Ureter (tissue), 1 donor: ENCODE measurements around the gene IRF4. TPM values are rescaled to one million over a fixed set of nuclear protein-coding genes. Genes with fewer than 3 reads are reported as not detected.

Source experiments
- DNase-seq: peaks from one replicate; pipeline ENCODE4 v3.0.0-alpha.2; 2020; ENCODE audit warnings: low spot score
- total RNA-seq: library from RNA; stranded (reverse); gene quantifications from one replicate; pipeline ENCODE4 v1.2.4, GENCODE V29; 2023
- donor health status: DM: yes; HTN: yes; CAD: no.

IRF4 gene
- 12.1 TPM for total RNA-seq

- peak; percentile 45 for DNase-seq
These were observed at the start of gene IRF4 for GRCh38 chr6:391559-392440. Gene IRF4 (plus strand): TSS chr6:391752. CDS start chr6:393153, 1,401 bp downstream.

DNA sequence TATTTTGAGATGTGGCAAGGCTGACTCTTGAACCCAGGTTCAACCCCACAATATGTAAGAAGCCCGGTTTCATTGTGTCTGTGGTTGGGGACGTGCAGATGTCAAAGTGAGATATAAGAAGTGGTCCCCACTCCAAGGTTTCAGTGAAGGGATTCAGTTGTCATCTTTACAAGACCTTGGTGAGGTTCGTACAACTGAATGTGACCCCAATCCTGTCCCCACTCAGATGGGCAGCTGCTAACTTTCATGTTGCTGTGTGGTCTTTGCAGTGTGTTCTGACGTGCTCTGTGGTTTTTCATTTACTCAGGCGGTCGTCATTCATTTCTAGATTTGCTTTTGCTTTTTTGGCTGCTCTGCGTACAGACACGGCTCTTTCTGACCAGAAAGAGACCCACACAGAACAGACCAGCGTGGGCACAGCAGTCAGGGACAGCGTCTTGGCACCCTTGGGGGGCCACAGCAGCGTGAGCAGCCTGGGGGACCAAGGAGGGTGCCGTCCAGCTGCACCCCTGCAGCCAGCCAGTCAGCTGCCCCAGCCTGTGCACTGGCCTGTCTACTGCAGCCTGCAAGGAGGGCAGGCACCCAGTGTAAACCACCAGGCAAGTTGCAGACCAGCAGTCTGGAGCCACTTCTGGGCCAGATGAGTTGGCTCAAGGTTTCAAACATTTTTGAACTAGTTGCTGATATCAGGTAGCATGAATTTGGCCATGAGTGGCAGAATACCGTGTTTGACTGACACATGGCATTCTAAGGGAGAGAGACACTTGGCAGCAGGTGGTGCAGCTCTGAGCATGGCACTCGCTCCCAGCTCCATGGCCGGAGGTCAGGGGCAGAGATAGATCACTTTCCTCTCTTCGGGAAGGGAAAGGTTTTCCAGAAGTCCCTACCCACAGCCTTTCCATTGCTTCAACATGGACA lies 49.4 kb upstream of the IRF4 start:
- no peak for DNase-seq

DNA sequence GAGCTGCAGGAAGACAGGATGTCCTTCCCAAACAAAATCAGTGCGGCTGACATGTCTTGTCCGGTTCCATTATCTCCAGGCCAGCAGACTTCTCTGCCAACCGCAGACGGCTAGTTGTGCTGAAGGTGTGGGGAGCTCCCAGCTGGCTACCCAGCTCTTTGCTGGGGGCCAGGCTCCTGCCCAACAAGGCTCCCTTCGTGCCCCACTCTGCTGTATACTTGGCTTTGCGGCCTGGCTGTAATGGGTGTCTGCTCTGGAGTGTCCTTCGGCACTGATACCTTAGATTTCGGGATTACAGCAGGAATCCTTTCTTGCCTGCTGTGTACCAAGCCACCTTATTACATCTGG lies 48.7 kb upstream of the IRF4 start:
- no peak for DNase-seq

DNA sequence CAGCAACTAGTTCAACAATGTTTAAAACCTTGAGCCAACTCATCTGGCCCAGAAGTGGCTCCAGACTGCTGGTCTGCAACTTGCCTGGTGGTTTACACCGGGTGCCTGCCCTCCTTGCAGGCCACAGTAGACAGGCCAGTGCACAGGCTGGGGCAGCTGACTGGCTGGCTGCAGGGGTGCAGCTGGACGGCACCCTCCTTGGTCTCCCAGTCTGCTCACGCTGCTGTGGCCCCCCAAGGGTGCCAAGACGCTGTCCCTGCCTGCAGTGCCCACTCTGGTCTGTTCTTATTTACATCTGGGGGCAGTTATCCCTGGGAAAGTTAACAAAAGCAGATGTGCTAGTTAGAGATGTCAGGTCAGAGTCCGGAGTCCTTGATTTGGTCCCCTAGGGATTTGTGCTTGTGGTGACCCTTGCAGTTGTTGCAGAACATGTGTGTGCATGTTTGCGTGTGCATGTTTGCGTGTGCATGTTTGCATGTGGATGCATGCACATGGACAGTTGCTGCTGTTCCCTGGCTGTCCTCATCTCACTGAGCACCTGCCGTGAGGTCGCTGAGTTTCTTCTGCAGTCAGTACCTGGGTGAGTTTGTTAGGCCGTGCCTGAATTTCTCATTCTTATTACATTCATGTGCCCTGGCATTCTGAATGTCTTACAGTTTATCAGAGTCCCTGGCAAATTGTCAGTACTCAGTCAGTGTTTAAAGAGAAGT lies 48.2 kb upstream of the IRF4 start:
- no peak for DNase-seq

DNA sequence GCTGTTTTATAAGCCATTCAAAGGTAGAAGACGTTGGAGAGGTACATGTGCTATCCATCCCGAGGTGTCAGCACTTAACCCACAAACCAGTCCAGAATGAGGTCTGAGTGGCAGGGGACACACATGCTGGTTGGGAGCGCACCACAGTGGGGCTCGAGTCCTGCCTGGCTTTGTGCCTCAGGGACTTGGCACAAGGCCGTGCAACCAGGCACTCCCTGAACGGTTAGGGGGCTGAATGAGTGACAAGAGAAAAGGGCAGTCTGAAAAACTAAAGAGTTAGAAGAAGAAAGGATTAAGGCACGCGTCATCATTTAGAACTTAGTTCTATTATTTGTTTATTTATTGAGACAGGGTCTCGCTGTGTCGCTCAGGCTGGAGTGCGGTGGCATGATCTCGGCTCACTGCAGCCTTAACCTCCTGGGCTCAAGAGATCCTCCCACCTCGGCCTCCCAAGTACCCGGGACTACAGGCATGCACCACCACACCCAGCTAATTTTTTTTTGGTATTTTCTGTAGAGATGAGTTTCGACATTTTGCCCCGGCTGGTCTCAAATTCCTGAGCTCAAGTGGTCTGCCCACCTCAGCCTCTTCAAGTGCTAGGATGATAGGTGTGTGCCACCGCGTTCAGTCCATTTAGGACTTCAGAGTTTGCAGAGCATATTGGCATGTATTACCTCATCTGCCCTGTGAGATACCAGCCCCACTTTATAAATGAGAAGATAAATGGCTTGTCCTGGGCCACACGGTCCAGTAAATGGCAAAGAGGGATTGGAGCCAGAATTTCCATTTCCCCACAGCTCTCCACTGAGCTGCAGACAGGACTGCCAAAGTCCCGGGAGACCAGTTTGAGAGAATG lies 47.4 kb upstream of the IRF4 start:
- DNase-seq, result no peak

GRCh38 chr6:344816-345340 lies 46.7 kb upstream of the IRF4 start:
- no peak for DNase-seq

DNA sequence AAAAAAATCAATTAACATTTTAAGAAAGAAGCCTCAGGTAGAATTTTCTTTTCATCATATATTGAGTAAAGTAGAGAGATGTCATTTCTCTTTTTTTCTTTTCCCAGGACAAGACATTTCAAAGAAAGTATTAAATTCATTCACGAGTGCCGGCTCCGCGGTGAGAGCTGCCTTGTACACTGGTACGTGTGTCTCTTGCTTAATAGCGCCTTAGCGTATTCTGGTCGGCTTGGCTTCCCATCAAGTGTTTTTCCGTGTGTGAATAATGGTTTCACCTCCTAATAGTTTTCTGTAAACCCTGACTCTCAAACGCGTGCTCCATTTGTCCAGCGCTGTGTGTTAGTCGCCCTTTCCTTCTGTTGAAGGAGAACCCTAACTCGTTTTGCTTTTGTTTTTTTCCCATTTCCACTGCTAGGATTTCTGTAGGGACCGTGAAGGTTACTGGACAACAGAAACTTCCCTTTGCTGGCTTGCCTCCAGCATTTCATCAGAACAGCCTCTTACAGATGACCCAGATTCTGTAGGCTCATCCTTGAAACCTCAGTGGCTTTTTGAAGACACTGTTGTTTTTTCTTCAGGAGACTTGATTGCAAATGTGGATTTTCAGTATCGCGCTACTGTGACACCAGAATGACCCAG lies 45.7 kb upstream of the IRF4 start:
- DNase-seq, result no peak

- DNase-seq, result no peak
These were observed 45.0 kb upstream of the IRF4 start for GRCh38 chr6:346386-347030.

GRCh38 chr6:347232-347631 lies 44.3 kb upstream of the IRF4 start:
- no peak for DNase-seq

DNA sequence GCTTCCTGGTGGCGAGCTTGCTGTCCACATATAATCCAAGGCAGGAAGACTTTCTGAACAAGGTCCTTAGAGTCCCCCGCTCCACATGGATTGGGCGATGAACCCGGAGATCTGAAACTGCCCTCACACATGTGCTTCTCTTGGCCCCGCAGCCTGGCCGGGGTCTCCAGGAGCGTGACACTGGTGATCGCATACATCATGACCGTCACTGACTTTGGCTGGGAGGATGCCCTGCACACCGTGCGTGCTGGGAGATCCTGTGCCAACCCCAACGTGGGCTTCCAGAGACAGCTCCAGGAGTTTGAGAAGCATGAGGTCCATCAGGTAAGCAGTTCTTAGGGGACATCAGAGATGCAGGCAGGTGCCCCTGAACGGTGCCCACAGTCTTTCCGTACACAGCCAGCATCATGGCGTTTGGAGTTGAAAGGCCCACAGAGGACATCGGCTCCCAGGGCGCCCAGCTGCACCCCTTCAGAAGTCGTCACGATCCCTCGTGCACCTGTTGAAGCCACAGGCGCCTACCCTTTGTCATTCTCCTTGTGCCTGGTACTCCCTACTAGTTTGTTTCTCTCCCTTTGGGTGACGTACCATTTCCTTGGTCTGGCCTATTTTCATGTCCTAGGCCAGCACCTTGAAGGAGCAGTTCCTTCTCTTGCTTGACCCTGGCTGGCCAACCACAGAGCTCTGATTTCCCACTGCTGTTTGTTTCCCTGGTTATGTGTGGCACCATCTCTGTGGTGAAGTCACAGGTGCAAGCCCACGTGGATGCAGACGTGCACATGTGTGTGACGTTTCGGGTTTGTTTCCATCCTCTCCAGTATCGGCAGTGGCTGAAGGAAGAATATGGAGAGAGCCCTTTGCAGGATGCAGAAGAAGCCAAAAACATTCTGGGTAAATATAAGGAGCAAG lies 43.3 kb upstream of the IRF4 start:
- no peak for DNase-seq

DNA sequence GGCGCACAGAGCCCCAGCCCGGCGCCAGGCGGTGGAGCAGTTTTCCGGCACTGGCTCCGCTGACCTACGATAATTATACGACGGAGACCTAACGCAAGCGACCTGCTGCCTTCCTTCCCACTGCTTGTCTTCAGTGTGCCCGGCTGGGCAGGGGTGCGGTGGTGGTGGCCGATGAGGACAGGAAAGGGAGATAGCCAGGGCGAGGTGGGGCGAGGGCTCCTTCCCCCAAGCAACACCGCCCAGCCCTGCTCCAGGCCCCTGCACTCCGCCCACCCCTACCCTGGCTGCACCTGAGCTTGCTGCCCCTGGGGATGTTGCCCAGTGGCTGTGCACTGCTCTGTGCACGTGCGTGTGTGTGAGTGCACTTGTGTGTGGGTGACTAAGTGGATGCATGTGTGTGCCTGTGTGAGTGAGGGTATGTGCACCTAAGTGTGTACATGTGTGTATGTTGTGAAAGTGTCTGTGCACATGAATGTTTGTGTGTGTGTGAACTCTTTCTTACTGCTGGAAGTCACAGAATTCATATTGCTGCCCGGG lies 42.6 kb upstream of the IRF4 start:
- no peak for DNase-seq

DNA sequence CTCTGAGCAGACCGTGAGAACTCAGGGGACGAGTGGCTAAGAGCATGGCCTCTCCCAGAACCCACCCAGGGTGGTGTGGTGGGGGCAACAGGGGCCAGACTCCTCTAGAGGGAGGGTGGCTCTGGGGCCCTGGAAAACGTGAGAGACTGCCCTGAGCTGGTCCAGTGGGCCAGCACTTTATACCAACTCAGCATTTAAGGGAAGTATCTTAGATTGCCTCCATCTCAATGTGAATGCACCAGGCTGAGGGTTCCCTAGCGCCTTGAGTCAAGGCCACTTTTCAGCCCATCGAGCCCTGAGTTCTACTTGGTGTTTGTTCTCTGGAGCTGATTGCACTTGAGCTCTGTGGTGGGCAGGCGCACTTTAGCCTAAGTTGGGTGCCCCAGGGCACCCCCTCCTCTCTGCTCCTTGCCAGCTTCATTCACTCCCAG lies 42.0 kb upstream of the IRF4 start:
- no peak for DNase-seq

DNA sequence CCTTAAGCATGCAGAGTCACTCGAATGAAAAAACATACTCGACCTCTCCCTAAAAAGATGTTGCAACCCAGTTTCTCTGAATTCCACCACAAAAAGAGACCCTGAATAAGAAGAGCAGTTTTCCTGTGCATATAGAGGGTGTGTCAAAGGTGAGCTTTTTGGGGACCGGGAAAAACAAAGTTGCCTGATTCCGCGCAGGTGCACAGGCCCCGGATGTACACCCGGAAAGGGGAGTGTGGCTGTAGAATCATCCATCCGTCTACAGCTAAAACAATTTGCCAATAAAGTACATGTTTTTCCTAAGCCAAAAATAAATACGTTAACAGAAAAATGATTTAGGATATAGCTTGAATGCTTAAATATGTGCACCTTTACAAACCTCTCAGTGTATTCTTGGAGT lies 41.2 kb upstream of the IRF4 start:
- no peak for DNase-seq

- DNase-seq, result no peak
These were observed 40.3 kb upstream of the IRF4 start for GRCh38 chr6:351011-351866.

GRCh38 chr6:351867-352289 lies 39.7 kb upstream of the IRF4 start:
- DNase-seq, result no peak

GRCh38 chr6:352474-352873 lies 39.1 kb upstream of the IRF4 start:
- no peak for DNase-seq

GRCh38 chr6:352896-353470 lies 38.6 kb upstream of the IRF4 start:
- DNase-seq, result no peak
